HCT116 (cell line): Measurements from ENCODE around the gene GALNT16. TPM values are rescaled to one million over a fixed set of nuclear protein-coding genes. Genes with fewer than 3 reads are reported as not detected.
"Not testable (repeated sequence)": the region's sequence is repeated elsewhere in the genome, so short reads cannot be mapped to it uniquely, and the experiment has no call there.

ENCODE experiments used
- ATAC-seq: fragments of 200-7000 bp; cut with Tn5 transposase; 2 replicates; pipeline ENCODE4 v1.9.1; 2020; ENCODE audit warnings: mild to moderate bottlenecking, moderate library complexity
- BruUV-seq: library from RNA; stranded (reverse); fragments of 400-500 nt; replicated peaks from 2 replicates; lab custom pipeline; 2021; lab: Mats Ljungman, UMichigan
- CTCF ChIA-PET: fragments of 300-600 bp; sonication (Branson Sonifier 250); formaldehyde crosslinking; loops from one replicate; lab custom pipeline; 2021; ENCODE audit warnings: antibody characterized with exemption; lab: Charles Lee
- POLR2A ChIA-PET: fragments of 300-600, 350-600 bp; sonication (Branson Sonifier 250); formaldehyde crosslinking; loops from one replicate; lab custom pipeline; 2021; ENCODE audit warnings: antibody characterized with exemption; lab: Charles Lee
- RAD21 ChIA-PET, 2 experiments: fragments of 300-600 bp; sonication (Branson Sonifier 250); formaldehyde crosslinking; loops; one replicate each; lab custom pipeline; 2023; ENCODE audit warnings: low total read pairs in 2 of 2; ENCODE audit not compliant: uncharacterized antibody in 2 of 2, unreplicated experiment in 2 of 2, low non-redundant PET in 1 of 2; lab: Charles Lee
- DNase-seq: peaks from one replicate; pipeline ENCODE4 v3.0.0-alpha.2; 2010; ENCODE audit warnings: low read depth, low spot score
- H2AFZ ChIP-seq: fragments of 200-600 bp; shearing (Covaris generic), sonication (generic); 2 replicates; pipeline ENCODE4 v1.6.1; 2017; ENCODE audit warnings: low read depth, mixed run types, mixed read lengths, antibody characterized with exemption, low read length; ENCODE audit not compliant: poor library complexity, severe bottlenecking
- H3K27ac ChIP-seq: 2 replicates; pipeline ENCODE4 v1.5.1; 2012; ENCODE audit warnings: low read depth, low read length
- H3K27me3 ChIP-seq: fragments of 200-600 bp; sonication (generic); 2 replicates; pipeline ENCODE4 v1.6.1; 2016; ENCODE audit warnings: mixed run types, low read length, mixed read lengths; ENCODE audit not compliant: insufficient read depth
- H3K36me3 ChIP-seq, 2 experiments: fragments of 200-500 bp in 1 of 2; fragments of 200-600 bp in 1 of 2; sonication (Bioruptor generic) in 1 of 2; sonication (generic) in 1 of 2; 2 replicates each; pipeline versions ENCODE4 v1.5.1 to v1.6.1; 2014 to 2016; ENCODE audit warnings: low read length in 2 of 2, inconsistent platforms in 1 of 2, mixed read lengths in 1 of 2, mixed run types in 1 of 2; ENCODE audit not compliant: insufficient read depth in 2 of 2, control insufficient read depth in 1 of 2
- H3K4me1 ChIP-seq, 2 experiments: fragments of 200-600 bp in 1 of 2; sonication (generic) in 1 of 2; 2 replicates each; pipeline versions ENCODE4 v1.5.1 to v1.6.1; 2012 to 2017; ENCODE audit warnings: low read length in 2 of 2, inconsistent platforms in 1 of 2, mild to moderate bottlenecking in 1 of 2, mixed read lengths in 1 of 2, mixed run types in 1 of 2, moderate library complexity in 1 of 2; ENCODE audit not compliant: insufficient read depth in 2 of 2, control insufficient read depth in 1 of 2
- H3K4me2 ChIP-seq: fragments of 200-600 bp; sonication (generic); 2 replicates; pipeline ENCODE4 v1.6.1; 2017; ENCODE audit warnings: mixed run types, low read length, mixed read lengths
- H3K4me3 ChIP-seq, 2 experiments: fragments of 200-600 bp in 1 of 2; sonication (generic) in 1 of 2; replicated peaks in 1 of 2; 2 replicates each; pipeline ENCODE4 v1.5.1; 2011 to 2016; ENCODE audit warnings: low read length in 2 of 2, control low read depth in 1 of 2, low read depth in 1 of 2, mild to moderate bottlenecking in 1 of 2, mixed read lengths in 1 of 2, mixed run types in 1 of 2
- H3K79me2 ChIP-seq: fragments of 200-600 bp; sonication (generic); 2 replicates; pipeline ENCODE4 v1.6.1; 2017; ENCODE audit warnings: mild to moderate bottlenecking, mixed run types, low read length, moderate library complexity, mixed read lengths; ENCODE audit not compliant: insufficient read depth
- H3K9ac ChIP-seq: fragments of 200-600 bp; sonication (generic); 2 replicates; pipeline ENCODE4 v1.6.1; 2016; ENCODE audit warnings: low read length, mixed read lengths
- H3K9me2 ChIP-seq: fragments of 200-600 bp; sonication (generic), shearing (Covaris generic); 2 replicates; pipeline ENCODE4 v1.6.1; 2017; ENCODE audit warnings: mixed run types, mild to moderate bottlenecking, moderate library complexity; ENCODE audit not compliant: insufficient read depth
- H3K9me3 ChIP-seq, 2 experiments: fragments of 200-500 bp in 1 of 2; fragments of 200-600 bp in 1 of 2; sonication (Bioruptor generic) in 1 of 2; sonication (generic) in 1 of 2; 2 replicates each; pipeline ENCODE4 v1.6.1; 2014 to 2017; ENCODE audit warnings: low read length in 2 of 2, mixed read lengths in 2 of 2, inconsistent platforms in 1 of 2, low read depth in 1 of 2, mild to moderate bottlenecking in 1 of 2, mixed run types in 1 of 2, moderate library complexity in 1 of 2; ENCODE audit not compliant: control insufficient read depth in 1 of 2, insufficient read depth in 1 of 2
- H4K20me1 ChIP-seq: fragments of 200-600 bp; sonication (generic), shearing (Covaris generic); 2 replicates; pipeline ENCODE4 v1.6.1; 2017; ENCODE audit warnings: mixed run types, mild to moderate bottlenecking, moderate library complexity; ENCODE audit not compliant: insufficient read depth
- ELF1 ChIP-seq: IDR thresholded peaks from 2 replicates; pipeline ENCODE4 v1.6.1; 2012; ENCODE audit warnings: low read depth, borderline replicate concordance
- FOSL1 ChIP-seq: IDR thresholded peaks from 2 replicates; pipeline ENCODE4 v1.6.1; 2012; ENCODE audit warnings: low read depth
- POLR2AphosphoS5 ChIP-seq: IDR thresholded peaks from 2 replicates; pipeline ENCODE4 v1.6.1; 2011; ENCODE audit warnings: mild to moderate bottlenecking, low read depth, low read length, moderate library complexity
- RAD21 ChIP-seq: IDR thresholded peaks from 2 replicates; pipeline ENCODE4 v1.6.1; 2012; ENCODE audit warnings: low read depth, mild to moderate bottlenecking
- SP1 ChIP-seq: IDR thresholded peaks from 2 replicates; pipeline ENCODE4 v1.6.1; 2012; ENCODE audit warnings: low read depth
- SRF ChIP-seq: IDR thresholded peaks from 2 replicates; pipeline ENCODE4 v1.6.1; 2012; ENCODE audit warnings: low read depth
- TCF7L2 ChIP-seq: IDR thresholded peaks from 2 replicates; pipeline ENCODE4 v1.7.0; 2011; ENCODE audit warnings: borderline replicate concordance, inconsistent platforms; ENCODE audit not compliant: insufficient read depth, insufficient read length; ENCODE audit errors: extremely low read depth
- YY1 ChIP-seq: IDR thresholded peaks from 2 replicates; pipeline ENCODE4 v1.6.1; 2011; ENCODE audit warnings: low read length, low read depth, moderate library complexity, mild to moderate bottlenecking; ENCODE audit not compliant: insufficient replicate concordance; ENCODE audit errors: extremely low read depth
- ZFX ChIP-seq: fragments of 450-650 bp; IDR thresholded peaks from 2 replicates; pipeline ENCODE4 v1.6.1; 2017
- intact Hi-C: fragments of 100-400 bp; cut with micrococcal nuclease; formaldehyde crosslinking; loops from 2 replicates; pipeline ENCODE4 v1.10.0; 2022
- total RNA-seq: library from RNA; stranded (reverse); gene quantifications from one replicate; pipeline ENCODE4 v1.2.1, GENCODE V29; 2021; ENCODE audit not compliant: unreplicated experiment
- TF ChIP-seq, protein P1 (sequence below), 3 experiments: fragments of 200-600 bp in 1 of 3; sonication (generic) in 1 of 3; IDR thresholded peaks in 2 of 3; conservative IDR thresholded peaks in 1 of 3; 2 replicates each; pipeline ENCODE4 v1.5.1; 2012 to 2017; ENCODE audit warnings: low read depth in 2 of 3, low read length in 2 of 3, antibody characterized with exemption in 1 of 3, borderline replicate concordance in 1 of 3, control low read depth in 1 of 3, mild to moderate bottlenecking in 1 of 3, mixed read lengths in 1 of 3, mixed run types in 1 of 3, moderate library complexity in 1 of 3; ENCODE audit not compliant: insufficient read depth in 1 of 3

Gene GALNT16
- total RNA-seq, 1 experiment from 2014 or later = 0.32 TPM

DNA sequence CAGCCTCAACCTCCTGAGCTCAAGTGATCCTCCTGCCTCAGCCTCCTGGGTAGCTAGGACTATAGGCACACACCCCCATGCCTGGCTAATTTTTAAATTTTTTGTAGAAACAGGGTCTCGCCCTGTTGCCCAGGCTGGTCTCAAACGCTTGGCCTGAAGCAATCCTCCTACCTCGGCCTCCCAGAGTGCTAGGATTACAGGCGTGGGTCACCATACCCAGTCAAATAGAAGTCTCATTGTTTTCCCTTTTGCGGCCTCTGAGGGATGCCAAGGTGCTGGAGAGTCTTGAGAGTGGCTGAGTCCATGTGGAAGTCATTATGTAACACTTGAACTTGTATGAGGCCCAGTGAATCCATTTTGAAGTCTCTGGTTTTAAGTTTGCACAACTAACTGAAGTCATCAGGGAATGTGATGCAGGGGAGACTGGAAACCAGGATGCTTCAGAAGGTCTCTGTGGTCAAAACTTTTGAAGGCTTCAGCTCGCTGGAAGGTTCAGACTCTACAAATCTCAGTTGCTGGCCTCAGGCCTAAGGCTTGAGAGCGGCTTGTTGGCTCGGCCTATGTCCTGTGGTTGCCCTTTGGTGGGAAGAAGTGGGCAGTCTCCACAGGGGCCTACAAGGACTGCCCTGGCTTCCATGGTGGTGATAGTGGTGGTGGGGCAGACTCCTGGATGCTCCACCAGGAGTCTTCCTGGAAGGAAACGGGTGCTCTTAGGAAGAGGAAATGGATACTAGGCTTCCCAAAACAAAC is 29.2 kb downstream of the GALNT16 start:
- Histone ChIP-seq H3K79me2 (no peaks in the 10 kb centered on the region), H3K9me3 (no peaks in the 10 kb centered on the region), H3K27ac (no peak overlapping the region), H2AFZ (no peak overlapping the region), H3K27me3 (no peaks in the 10 kb centered on the region), H3K9me2 (no peaks in the 10 kb centered on the region), H3K4me1 (peaks cover 0 to 7% of the 10 kb centered on the region in 2 experiments; a peak in 1 of 4 replicates), H3K4me3 (no peak overlapping the region), H3K4me2 (no peak overlapping the region), H4K20me1 (no peaks in the 10 kb centered on the region), H3K9ac (no peak overlapping the region), H3K36me3 (no peaks in the 10 kb centered on the region)
- POLR2A ChIA-PET = no interaction called here
- ATAC-seq (no peak), DNase-seq (no peak)
- intact Hi-C loops = no loop called here
- no TSS peak for BruUV-seq
- RAD21 ChIA-PET = no interaction called here
- CTCF ChIA-PET = no interaction called here
- TF ChIP-seq SP1 = no peak
- TF ChIP-seq SRF = no peak
- TF ChIP-seq POLR2AphosphoS5 = no peak
- TF ChIP-seq YY1 = no peak
- TF ChIP-seq FOSL1 = no peak
- TF ChIP-seq ZFX = no peak

DNA sequence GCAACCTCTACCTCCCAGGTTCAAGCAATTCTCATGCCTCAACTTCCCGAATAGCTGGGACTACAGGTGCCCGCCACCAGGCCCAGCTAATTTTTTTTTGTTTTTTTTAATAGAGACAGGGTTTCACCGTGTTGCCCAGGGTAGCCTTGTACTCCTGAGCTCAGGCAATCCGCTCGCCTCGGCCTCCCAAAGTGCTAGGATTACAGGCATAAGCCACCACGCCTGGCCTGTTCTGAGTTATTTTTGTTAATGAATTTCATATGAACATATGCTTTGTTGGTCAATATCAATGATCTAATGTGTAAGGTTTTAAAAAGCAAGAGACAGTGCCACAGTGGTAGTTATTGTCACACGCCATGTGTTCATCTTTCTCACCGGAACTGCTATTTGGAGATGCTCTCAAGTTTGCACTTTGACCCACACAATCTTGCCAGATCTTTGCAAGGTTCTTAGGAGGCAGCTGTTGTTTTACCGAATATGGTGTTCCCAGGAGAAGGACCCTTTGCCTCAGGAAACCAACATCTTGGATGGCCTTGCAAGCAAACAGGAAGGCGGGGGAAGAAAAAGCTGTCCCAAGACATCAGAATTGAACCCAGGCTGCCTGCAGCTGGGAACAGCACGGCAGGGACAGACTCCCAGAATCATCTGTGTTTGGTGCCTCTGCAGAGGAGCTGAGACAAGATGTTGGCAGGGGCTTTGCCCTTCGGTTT is 30.0 kb downstream of the GALNT16 start:
- no peak for ATAC-seq
- RAD21 ChIA-PET = no interaction called here

DNA sequence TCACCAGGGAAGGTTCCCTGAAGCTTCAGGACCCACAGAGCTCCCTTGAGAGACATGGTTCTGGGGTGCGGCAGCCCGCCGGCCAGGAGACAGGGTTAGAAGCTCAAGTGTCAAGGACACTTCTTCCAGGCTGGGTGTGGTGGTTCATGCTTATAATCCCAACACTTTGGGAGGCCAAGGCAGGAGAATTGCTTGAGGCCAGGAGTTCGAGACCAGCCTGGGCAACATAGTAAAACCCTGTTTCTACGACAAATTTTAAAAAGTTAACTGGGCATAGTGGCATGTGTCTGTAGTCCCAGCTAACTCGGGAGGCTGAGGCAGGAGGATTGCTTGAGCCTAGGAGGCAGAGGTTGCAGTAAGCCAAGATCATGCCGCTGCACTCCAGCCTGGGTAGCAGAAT is 30.9 kb downstream of the GALNT16 start:
- H3K4me3 ChIP-seq, ATAC-seq, BruUV-seq, H4K20me1 ChIP-seq, H3K9me3 ChIP-seq, DNase-seq, CTCF ChIA-PET, H2AFZ ChIP-seq, H3K27me3 ChIP-seq, RAD21 ChIA-PET, H3K9me2 ChIP-seq, H3K36me3 ChIP-seq, H3K79me2 ChIP-seq, H3K9ac ChIP-seq, H3K27ac ChIP-seq, intact Hi-C loops, H3K4me1 ChIP-seq, H3K4me2 ChIP-seq, POLR2A ChIA-PET: not testable (repeated sequence)

More for the DNA sequence above, 30.0 kb downstream of the GALNT16 start:
- intact Hi-C loops = no loop called here
- H3K79me2 ChIP-seq = no peaks in the 10 kb centered on the region
- no peaks in the 10 kb centered on the region for H3K27me3 ChIP-seq
- CTCF ChIA-PET = no interaction called here
- H3K36me3 ChIP-seq = no peaks in the 10 kb centered on the region
- H3K4me2 ChIP-seq = no peak overlapping the region
- no peak for TF ChIP-seq ELF1
- TF ChIP-seq RAD21 = no peak
- no peak for TF ChIP-seq SP1
- TF ChIP-seq, protein P1, sequence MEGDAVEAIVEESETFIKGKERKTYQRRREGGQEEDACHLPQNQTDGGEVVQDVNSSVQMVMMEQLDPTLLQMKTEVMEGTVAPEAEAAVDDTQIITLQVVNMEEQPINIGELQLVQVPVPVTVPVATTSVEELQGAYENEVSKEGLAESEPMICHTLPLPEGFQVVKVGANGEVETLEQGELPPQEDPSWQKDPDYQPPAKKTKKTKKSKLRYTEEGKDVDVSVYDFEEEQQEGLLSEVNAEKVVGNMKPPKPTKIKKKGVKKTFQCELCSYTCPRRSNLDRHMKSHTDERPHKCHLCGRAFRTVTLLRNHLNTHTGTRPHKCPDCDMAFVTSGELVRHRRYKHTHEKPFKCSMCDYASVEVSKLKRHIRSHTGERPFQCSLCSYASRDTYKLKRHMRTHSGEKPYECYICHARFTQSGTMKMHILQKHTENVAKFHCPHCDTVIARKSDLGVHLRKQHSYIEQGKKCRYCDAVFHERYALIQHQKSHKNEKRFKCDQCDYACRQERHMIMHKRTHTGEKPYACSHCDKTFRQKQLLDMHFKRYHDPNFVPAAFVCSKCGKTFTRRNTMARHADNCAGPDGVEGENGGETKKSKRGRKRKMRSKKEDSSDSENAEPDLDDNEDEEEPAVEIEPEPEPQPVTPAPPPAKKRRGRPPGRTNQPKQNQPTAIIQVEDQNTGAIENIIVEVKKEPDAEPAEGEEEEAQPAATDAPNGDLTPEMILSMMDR (IDR thresholded peaks at IDR 0.05 in 2 of 3, conservative IDR thresholded peaks at IDR 0.05 in 1 of 3; ENCODE audit: borderline replicate concordance in 1 of 3, insufficient read depth in 1 of 3, low read depth in 2 of 3, low read length in 2 of 3) = no peak
- no peak for TF ChIP-seq TCF7L2
- TF ChIP-seq, all 23 proteins: peak for 0
- POLR2A ChIA-PET = no interaction called here
- DNase-seq = no peak
- Histone ChIP-seq H4K20me1 (no peaks in the 10 kb centered on the region), H3K4me3 (no peak overlapping the region), H3K9me3 (no peaks in the 10 kb centered on the region), H3K9me2 (no peaks in the 10 kb centered on the region), H3K9ac (no peak overlapping the region), H3K27ac (no peak overlapping the region), H2AFZ (no peak overlapping the region), H3K4me1 (peaks cover 0 to 7% of the 10 kb centered on the region in 2 experiments; a peak in 1 of 4 replicates)
- no TSS peak for BruUV-seq
